ENCODE data around the gene RAMP2.

RAMP2 gene

DNA sequence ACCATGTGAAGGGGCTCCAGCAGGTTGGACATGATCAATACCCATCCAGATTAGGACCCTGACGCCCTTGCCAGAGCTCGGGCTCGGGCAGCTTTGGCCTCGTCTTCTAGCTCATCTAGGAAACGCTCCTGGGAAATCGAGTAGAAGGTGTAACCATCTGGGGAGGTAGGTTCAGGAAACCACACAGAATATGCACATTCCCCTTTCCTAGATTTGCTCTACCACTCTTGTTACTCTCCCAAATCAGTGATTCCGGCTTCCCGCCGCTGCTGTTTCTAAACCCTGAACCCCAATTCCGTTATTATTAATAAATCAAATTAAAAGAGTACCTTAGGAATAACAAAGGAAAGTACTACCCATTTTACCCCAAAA is 37.0 kb downstream of the RAMP2 start:
- H3K4me1 ChIP-seq, result peaks cover 4% of the 10 kb centered on the region
- peak overlapping the region; percentile 93 for H3K4me2 ChIP-seq (ENCODE audit: low read length)
- no peaks in the 10 kb centered on the region for H3K27me3 ChIP-seq (ENCODE audit: control insufficient read depth, insufficient read depth, low read length)
- no peak for TF ChIP-seq CTCF (IDR thresholded peaks at IDR 0.05)
- no peaks in the 10 kb centered on the region for H3K36me3 ChIP-seq (ENCODE audit: control insufficient read depth, insufficient read depth, low read length)
- no peaks in the 10 kb centered on the region for H3K9me3 ChIP-seq (ENCODE audit: control insufficient read depth, low read length)
- H3K9ac ChIP-seq, result no peak overlapping the region
- no peaks in the 10 kb centered on the region for H3K79me2 ChIP-seq
- peak overlapping the region; percentile 84 for H3K4me3 ChIP-seq (ENCODE audit: low read depth, low read length)
- H2AFZ ChIP-seq, result peak overlapping the region; percentile 86
- H3K27ac ChIP-seq, result peak overlapping the region; percentile 55

- peak within 1 kb of the TSS; percentile 55 for H3K27ac ChIP-seq
- peak within 1 kb of the TSS; percentile 84 for H3K4me3 ChIP-seq (ENCODE audit: low read depth, low read length)
- H3K27me3 ChIP-seq (ENCODE audit: control insufficient read depth, insufficient read depth, low read length), result no peaks in the 10 kb centered on the region
- no peaks in the 10 kb centered on the region for H3K36me3 ChIP-seq (ENCODE audit: control insufficient read depth, insufficient read depth, low read length)
- peak within 1 kb of the TSS; percentile 86 for H2AFZ ChIP-seq
- H3K9me3 ChIP-seq (ENCODE audit: control insufficient read depth, low read length), result no peaks in the 10 kb centered on the region
- no peak within 1 kb of the TSS for H3K9ac ChIP-seq
- H3K4me2 ChIP-seq (ENCODE audit: low read length), result peak within 1 kb of the TSS; percentile 93
- H3K4me1 ChIP-seq, result peaks cover 4% of the 10 kb centered on the region
- no peaks in the 10 kb centered on the region for H3K79me2 ChIP-seq
- no peak for TF ChIP-seq CTCF (IDR thresholded peaks at IDR 0.05)
These were observed 37.7 kb downstream of the RAMP2 start, which contains the start of the genes CNTD1 and COA3 for GRCh38 chr17:42798383-42799380. Gene CNTD1 (plus strand): TSS chr17:42798861. CDS start chr17:42799068, 207 bp downstream. Gene COA3 (minus strand): TSS chr17:42798704. CDS start chr17:42798681, 23 bp downstream.

DNA sequence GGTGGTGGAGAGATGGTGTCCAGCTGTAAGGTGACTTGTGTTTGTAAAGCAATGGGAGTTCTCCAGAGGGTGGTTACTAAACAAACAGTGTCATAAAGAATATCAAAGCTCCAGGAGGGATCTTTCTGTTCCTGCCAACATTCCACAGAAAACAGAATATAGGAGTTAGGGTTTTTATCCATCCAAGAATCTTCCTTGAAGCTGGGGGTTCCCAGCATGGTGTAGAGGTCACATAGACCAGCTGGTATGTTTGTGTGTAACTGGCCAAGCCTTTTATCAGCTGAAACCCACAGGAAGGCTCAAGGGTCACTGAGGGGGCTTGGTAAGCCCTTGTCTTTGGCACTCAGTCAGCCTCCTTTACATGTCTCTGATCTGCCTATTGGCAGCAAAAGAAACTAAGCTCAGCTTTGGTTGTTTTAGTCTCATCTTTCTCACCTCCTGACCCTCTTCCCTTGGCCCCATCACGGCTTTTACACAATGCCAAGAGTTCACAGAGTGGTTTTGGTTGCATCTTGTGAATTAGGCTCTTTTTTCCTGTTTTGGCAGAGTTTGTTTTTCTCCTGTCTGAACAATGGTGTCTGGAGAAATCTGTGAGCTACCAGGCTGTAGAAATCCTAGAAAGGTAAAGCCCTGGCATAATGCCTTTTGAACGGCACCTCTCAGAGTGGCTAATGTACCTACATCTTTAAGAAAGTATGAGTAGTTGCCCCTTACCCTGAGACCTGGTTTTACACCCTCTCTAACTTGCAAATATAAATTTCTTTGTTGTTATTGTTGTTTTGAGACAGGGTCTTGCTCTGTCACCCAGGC is 42.3 kb downstream of the RAMP2 start:
- Histone ChIP-seq H3K27me3 (ENCODE audit: control insufficient read depth, insufficient read depth, low read length) (no peaks in the 10 kb centered on the region), H3K9me3 (ENCODE audit: control insufficient read depth, low read length) (no peaks in the 10 kb centered on the region), H3K4me2 (ENCODE audit: low read length) (no peak overlapping the region), H3K79me2 (no peaks in the 10 kb centered on the region), H3K4me3 (ENCODE audit: low read depth, low read length) (no peak overlapping the region), H3K9ac (no peak overlapping the region), H3K36me3 (ENCODE audit: control insufficient read depth, insufficient read depth, low read length) (no peaks in the 10 kb centered on the region), H3K4me1 (no peaks in the 10 kb centered on the region), H3K27ac (no peak overlapping the region), H2AFZ (no peak overlapping the region)
- no peak for TF ChIP-seq CTCF (IDR thresholded peaks at IDR 0.05)

GRCh38 chr17:42804918-42805367 is 43.9 kb downstream of the RAMP2 start:
- no peak overlapping the region for H3K4me3 ChIP-seq (ENCODE audit: low read depth, low read length)
- no peak overlapping the region for H3K27ac ChIP-seq
- H2AFZ ChIP-seq, result no peak overlapping the region
- no peaks in the 10 kb centered on the region for H3K36me3 ChIP-seq (ENCODE audit: control insufficient read depth, insufficient read depth, low read length)
- H3K4me1 ChIP-seq, result no peaks in the 10 kb centered on the region
- H3K79me2 ChIP-seq, result no peaks in the 10 kb centered on the region
- no peaks in the 10 kb centered on the region for H3K27me3 ChIP-seq (ENCODE audit: control insufficient read depth, insufficient read depth, low read length)
- H3K9ac ChIP-seq, result no peak overlapping the region
- H3K4me2 ChIP-seq (ENCODE audit: low read length), result no peak overlapping the region
- no peaks in the 10 kb centered on the region for H3K9me3 ChIP-seq (ENCODE audit: control insufficient read depth, low read length)
- TF ChIP-seq CTCF (IDR thresholded peaks at IDR 0.05), result no peak
